Measurements from ENCODE around the gene INTS1. TPM values are rescaled to one million over a fixed set of nuclear protein-coding genes. Genes with fewer than 3 reads are reported as not detected.

Gene INTS1
- total and polyA plus RNA-seq, 3 donors from 2014 or later = 142 to 185 (median 142) TPM

- Histone ChIP-seq H3K27ac (no peak overlapping the region), H3K4me1 (no peaks in the 10 kb centered on the region), H3K9me3 (no peaks in the 10 kb centered on the region), H3K4me3 (no peak overlapping the region), H3K27me3 (no peaks in the 10 kb centered on the region), H3K36me3 (ENCODE audit: low read depth, missing control alignments) (no peaks in the 10 kb centered on the region)
- intact Hi-C loops (cut with DNase I; ENCODE audit: low total_unique reads) = no loop called here
- DNase-seq = no peak
- no peak for TF ChIP-seq POLR2A (IDR thresholded peaks at IDR 0.05)
- TF ChIP-seq, protein P1, sequence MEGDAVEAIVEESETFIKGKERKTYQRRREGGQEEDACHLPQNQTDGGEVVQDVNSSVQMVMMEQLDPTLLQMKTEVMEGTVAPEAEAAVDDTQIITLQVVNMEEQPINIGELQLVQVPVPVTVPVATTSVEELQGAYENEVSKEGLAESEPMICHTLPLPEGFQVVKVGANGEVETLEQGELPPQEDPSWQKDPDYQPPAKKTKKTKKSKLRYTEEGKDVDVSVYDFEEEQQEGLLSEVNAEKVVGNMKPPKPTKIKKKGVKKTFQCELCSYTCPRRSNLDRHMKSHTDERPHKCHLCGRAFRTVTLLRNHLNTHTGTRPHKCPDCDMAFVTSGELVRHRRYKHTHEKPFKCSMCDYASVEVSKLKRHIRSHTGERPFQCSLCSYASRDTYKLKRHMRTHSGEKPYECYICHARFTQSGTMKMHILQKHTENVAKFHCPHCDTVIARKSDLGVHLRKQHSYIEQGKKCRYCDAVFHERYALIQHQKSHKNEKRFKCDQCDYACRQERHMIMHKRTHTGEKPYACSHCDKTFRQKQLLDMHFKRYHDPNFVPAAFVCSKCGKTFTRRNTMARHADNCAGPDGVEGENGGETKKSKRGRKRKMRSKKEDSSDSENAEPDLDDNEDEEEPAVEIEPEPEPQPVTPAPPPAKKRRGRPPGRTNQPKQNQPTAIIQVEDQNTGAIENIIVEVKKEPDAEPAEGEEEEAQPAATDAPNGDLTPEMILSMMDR (IDR thresholded peaks at IDR 0.05) = no peak
- 92 to 93% methylated on average over 28 to 37 of the region's 37 CpGs for WGBS, 2 donors
Observed at GRCh38 chr7:1497293-1497927, 6.8 kb downstream of the INTS1 start.

DNA sequence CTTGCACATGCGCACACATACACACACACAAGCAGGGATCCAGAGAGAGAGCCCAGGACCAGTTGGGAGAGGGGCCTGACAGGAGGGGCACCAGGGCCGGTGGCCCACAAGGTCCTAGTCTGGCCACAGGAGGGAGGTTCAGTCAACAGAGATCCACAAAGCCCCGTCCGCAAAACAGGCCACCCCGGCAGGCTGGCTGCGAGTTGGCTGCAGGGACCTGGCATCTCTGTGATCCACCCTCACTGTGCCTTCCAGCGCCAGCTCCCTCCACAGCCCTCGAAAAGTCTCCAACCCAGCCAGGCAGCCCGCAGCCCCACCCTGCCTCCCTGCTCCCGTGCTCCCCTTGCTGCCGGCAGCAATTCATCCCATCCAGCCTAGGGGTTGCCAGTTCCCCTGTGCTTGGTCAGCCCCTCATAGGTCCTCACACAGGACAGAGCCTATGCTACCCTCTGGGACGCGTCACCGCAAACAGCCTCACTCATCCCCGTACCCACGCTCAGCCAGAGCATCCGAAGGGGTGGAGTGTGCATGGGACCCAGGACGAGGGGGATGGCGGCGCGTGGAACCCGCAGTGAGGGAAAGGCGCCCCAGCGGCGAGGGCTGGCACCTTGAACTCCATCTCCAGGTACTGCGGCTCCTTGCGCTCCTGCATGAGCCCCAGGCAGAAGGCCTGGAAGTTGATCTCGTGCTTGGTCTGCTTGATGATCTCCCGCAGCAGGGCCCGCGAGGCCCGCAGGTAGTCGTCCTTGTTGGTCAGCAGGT, 7.5 kb downstream of the INTS1 start:
- DNase-seq = no peak
- TF ChIP-seq, protein P1 (IDR thresholded peaks at IDR 0.05) = no peak
- TF ChIP-seq POLR2A (IDR thresholded peaks at IDR 0.05) = no peak
- intact Hi-C loops (cut with DNase I; ENCODE audit: low total_unique reads) = no loop called here
- 94 to 95% methylated on average over 31 to 33 of the region's 33 CpGs for WGBS, 2 donors
- Histone ChIP-seq H3K27me3 (no peaks in the 10 kb centered on the region), H3K36me3 (ENCODE audit: low read depth, missing control alignments) (no peaks in the 10 kb centered on the region), H3K4me3 (no peak overlapping the region), H3K27ac (no peak overlapping the region), H3K4me1 (no peaks in the 10 kb centered on the region), H3K9me3 (no peaks in the 10 kb centered on the region)

DNA sequence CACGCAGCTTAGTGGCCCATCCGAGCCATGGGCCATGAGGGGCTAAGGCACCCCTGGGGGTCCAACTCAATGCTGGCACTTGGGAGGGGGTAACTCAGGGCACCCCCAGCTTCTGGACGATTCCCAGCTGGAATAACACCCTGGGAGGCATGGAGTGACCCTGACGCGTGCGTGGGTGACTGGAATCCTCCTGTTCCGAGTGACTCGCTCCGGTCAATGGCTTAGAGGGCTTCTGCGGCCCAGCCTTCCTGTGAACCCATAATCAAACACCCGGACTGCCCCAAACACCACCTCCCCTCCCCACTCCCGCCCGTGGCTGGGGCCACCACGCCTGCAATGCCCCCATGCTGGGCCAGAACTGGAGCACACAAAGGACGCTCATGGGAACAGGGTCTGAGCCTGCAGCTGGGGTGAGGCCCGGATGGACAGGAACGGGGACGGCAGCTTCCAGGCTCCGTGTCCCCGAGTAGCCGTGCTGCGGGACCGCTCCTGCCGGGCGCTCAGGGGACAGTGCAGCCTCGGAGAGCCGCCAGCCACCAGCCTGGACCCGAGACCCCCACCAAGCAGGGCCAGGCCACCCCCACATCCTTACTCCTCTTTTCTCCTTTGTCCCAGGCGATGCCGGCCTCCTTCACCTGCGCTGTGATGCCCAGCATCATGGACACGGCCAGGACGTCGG, 8.5 kb downstream of the INTS1 start:
- Histone ChIP-seq H3K4me1 (no peaks in the 10 kb centered on the region), H3K9me3 (no peaks in the 10 kb centered on the region), H3K27me3 (no peaks in the 10 kb centered on the region), H3K27ac (no peak overlapping the region), H3K36me3 (ENCODE audit: low read depth, missing control alignments) (no peaks in the 10 kb centered on the region), H3K4me3 (no peak overlapping the region)
- no peak for DNase-seq
- TF ChIP-seq, protein P1 (IDR thresholded peaks at IDR 0.05) = no peak
- TF ChIP-seq POLR2A (IDR thresholded peaks at IDR 0.05) = no peak
- WGBS, 2 donors = 88 to 91% methylated on average over 11 to 33 of the region's 34 CpGs
- intact Hi-C loops (cut with DNase I; ENCODE audit: low total_unique reads) = no loop called here

DNA sequence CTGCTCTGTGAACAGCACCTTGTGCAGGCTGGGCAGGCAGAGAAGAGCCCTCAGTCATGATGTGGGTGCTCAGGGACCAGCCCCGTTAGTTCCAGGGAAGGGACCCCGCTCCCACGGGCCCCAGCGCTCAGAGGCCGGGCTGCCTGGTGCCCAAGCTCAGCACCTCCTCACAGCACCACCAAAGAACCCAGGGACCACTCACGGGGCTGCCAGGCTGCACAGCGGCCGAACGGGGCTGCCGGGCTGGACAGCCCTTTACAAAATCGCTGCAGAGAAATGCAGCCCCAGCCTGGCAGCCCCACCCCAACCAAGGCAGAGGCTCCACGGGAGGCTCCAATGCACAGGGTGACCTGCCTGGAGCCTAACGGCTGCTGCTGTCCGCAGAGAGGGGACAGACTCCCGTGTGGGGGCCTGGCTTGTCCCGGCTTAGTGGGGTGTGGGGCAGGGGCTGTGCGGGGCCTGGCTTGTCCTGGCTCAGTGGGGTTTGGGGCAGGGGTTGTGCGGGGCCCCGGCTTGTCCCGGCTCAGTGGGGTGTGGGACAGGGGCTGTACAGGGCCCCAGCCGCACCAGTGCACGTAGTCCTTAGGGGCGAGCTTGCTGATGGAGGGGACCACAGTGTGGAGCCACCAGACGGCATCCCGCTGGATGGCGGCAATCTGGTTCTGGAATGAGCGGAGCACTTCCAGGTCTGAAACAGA, 9.2 kb downstream of the INTS1 start:
- no peak for TF ChIP-seq POLR2A (IDR thresholded peaks at IDR 0.05)
- TF ChIP-seq, protein P1 (IDR thresholded peaks at IDR 0.05) = no peak
- DNase-seq = no peak
- 95% methylated on average over 26 of the region's 27 CpGs; no CpG with 5 or more reads in 1 of the 2 donors for WGBS, 2 donors
- intact Hi-C loops (cut with DNase I; ENCODE audit: low total_unique reads) = no loop called here
- H3K36me3 ChIP-seq (ENCODE audit: low read depth, missing control alignments) = no peaks in the 10 kb centered on the region
- no peak overlapping the region for H3K27ac ChIP-seq
- no peak overlapping the region for H3K4me3 ChIP-seq
- no peaks in the 10 kb centered on the region for H3K27me3 ChIP-seq
- no peaks in the 10 kb centered on the region for H3K9me3 ChIP-seq
- H3K4me1 ChIP-seq = no peaks in the 10 kb centered on the region

Measured in testis (tissue), 3 donors.